ENCODE measurements around the gene CHML.

Gene CHML

DNA sequence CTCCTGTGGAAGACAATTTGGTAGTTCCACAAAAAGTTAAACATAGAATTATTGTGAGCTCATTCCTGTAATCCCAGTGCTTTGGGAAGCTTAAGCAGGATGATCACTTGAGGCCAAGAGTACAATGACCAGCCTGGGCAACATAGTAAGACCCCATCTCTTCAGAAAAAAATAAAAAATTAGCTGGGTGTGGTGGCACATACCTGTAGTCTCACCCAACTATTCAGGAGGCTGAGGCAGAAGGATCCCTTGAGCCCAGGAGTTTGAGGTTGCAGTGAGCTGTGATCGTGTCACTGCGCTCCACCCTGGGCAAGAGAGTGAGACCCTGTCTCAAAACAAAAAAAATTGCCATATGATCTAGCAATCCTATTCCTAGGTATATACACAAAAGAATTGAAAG is 4.1 kb upstream of the CHML start:
- DNase-seq: no peak

DNA sequence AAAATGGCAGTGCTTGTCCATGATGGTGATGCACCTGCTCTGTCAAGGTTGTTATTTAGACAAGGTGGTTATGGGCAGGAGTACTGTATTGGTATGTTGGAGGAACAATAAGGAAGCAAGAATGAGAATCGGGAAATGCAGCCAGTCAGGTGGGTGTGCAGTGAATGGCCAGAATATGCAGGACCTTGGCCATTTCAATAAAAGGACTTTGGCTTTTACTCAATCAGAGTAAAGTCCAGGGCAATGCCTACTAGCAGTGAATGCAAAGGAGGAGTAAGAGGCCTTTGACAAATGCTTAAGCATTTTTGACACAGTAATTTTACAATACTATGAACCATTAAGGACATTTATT is 2.4 kb upstream of the CHML start:
- DNase-seq: no peak

DNA sequence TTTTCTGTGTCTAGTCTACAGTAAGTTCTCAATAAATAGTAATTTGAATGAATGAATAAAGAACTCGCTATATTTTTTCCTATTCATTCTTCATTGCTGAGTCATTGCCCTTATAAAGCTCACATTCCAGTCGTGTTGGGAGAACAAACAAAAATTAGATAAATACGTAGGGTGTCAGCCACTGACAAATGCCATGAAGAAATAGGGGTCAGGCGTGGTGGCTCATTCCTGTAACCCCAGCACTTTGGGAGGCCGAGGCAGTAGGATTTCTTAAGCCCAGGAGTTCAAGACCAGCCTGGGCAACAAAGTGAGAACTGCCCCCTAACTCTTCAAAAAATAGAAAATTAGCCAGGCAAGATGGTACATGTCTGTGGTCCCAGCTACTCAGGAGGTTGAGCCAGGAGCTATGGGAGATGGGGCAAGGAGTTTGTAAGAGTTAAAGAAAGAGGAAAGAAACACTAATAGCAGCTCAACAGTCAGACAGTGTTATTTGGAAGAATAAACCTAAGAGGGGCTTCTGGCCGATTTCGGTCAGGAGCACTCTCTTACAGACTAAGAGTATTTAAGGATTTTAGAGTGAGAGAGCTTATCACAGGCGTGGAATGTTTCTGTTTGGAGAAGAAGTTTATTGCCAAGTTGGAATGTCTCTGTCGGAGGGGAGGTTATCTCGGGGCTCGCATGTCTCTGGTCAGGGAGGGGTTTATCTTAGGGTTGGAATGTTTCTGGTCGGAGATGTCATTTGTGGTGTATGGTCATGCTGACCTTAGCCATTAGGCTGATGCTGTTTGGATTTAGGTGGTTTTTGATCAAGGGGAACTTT is 1.8 kb upstream of the CHML start:
- DNase-seq: no peak

DNA sequence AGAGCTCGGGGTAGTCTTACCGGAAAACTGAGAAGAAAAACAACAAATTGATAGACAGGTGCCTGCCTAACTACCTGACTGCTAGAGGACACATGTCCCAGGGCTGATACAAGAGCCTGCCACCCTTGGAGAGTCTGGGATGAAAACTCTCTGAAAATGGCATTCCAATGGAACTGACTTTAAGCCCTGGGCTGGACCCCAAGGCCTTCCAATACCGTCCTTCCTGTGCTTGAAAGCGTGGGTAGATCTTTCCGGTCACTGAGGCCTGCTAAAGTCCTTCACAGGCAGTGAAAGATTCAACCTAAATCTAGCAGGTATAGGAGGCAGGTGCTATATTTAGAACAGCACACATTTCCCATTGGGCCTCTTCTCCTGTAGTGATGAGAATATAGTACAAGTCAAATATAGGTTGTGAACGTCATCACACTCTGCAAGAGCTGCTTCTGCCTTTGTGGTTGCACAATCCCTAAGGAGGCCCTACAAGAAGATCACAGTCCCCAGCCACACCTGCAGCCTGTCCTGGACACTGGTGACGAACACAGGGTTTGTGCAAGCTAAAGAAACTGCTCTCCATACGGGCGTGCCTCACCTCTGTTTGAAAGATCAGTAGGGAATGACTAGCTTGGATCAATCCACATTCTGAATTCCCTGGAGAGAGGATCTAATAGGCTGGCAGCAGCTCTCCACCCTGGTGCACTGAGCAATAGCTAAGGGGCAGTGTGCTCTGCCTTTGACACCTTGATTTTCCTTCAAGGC is 876 bp upstream of the CHML start:
- no peak for DNase-seq

DNA sequence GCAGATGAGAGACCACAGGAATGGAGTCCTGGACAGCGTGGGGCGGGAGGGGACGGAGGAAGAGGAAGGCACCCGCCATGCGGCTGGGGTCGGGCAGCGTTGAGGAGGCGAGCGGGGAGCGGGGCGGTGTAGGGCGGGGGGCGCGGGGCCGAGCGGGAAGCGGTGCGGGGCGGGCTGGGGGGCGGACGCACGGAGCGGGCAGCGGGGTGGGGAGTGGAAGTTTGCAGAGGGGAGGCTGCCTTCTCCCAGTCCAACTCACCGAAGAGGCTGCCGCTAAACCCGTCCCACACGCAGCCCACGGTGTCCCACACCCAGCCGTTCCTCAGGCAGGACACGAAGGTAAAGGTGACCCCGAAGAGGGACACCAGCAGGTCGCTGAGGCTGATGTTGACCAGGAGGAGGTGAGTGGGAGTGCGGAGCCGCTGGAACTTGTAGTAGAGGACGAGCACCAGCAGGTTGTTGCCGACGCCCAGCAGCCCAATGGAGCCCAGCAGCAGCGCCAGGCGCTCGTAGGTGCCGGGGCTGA is 483 bp downstream of the CHML start:
- no peak for DNase-seq

DNA sequence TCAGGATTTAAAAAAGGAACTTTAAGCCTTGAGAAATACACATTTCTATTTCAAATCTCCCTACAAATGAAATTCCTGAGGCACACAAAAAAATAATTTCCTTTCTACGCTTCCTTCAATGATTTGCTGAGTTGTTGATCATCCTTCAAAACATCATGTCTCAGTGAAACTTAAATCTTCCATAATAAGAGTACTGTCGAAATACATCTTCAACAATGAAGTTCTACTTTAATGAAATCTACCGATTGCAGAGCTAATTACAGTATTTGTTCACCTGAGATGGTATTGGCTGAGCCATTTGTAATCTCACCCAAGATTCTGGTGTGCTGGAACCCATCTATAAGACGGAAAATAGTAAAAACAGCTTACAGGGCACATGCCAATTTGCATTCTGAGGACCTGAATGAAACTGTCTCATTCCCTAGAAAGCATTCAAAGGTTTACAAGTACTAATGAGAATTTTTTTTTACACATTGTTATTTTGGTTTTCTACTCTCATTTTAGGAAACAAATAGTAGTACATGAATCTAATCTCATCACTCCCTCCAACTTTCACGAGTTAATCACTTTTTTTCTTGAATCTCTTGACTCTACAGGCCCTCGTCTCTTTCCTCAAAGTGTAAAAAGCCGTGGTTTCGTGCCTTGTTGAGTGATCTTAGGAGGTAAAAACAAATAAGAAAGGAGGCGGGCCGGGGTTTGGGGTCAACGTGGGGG is 1.1 kb downstream of the CHML start:
- DNase-seq: no peak

DNA sequence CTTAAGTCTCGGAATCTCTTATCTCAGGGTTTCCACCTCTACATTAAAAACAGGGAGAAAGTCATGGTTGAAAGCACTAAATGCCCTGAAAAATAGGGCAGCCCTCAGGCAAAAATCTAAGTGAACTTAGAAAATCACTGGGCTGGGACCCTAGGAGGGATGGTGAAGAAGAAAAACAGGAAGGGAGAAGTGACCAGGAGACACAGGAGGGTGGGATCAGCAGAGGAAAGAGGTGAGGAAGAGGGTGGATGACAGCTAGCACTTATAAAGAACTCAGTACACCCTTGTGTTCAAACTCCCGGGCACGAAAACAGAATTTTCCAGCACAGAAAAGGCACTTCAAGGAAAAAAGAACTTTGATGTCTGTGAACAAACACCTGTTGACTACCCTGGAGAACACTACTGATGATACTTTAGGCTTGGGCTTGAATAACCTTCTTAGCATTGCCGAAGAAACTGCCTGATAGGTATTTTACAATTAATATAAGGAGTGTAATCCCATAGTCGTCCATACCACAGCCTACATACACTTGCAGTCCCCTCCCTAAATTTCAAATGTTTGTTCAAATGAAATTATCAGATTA is 2.0 kb downstream of the CHML start:
- DNase-seq: no peak

DNA sequence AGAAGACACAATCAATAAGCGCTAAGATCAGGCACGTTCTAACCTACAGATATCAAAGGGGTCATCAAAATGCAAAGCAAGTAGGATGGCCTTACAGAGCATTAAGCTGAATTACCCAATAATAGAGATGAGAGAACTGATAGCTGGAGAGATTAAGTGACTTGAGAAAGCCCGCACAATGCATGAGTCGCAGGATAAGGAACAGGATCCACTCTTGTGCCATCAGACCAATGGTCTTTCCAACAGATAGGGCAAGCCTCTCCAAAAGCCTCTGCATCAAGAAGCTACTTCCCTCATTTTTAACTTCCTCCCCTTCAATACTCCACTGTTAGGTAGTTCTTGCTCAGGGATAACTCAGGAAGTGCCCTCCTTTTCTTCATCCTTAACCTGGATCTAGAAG is 2.6 kb downstream of the CHML start:
- no peak for DNase-seq

DNA sequence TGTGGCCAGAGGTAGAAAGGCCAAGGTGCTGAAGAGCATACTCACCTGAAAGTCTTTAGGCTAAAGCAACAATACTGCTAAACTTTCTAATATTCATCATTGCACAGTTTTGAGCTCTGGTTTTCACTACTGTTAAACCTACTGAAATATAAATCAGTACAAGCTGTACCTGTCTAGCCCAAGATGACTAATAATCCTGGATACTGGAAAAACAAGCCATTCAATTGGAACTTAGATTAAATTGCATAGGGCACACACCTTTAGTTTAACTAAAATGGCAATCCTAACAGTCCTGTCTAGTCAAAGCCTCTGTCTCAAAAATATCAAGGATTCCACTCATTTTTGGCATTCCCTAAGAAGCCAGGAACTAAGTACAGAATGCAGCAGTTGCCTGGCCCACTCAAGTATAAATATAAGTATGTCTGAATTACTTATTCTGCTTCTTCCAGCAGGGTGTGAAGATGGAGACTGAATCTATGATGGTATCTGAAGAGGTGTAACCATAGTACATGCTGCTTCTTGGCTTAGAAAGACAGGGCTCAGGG is 3.1 kb downstream of the CHML start:
- no peak for DNase-seq

DNA sequence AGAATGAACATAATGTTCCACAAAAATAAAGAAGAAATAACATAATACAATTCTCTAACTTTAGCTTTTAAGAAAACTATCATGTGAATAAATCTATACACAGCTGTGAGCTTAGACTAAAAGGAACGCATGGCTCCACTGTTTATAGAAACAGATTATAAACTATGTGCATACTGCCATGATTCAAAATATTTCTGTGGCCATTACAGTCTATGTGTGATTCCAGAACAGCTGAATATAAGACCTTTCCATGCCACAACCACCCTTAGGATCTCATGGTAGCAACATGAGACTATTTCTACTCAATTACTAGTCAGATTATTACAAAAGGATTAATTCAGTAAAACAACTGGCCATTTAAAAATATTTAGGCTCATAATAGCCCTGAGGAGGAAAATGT is 3.9 kb downstream of the CHML start:
- no peak for DNase-seq

DNA sequence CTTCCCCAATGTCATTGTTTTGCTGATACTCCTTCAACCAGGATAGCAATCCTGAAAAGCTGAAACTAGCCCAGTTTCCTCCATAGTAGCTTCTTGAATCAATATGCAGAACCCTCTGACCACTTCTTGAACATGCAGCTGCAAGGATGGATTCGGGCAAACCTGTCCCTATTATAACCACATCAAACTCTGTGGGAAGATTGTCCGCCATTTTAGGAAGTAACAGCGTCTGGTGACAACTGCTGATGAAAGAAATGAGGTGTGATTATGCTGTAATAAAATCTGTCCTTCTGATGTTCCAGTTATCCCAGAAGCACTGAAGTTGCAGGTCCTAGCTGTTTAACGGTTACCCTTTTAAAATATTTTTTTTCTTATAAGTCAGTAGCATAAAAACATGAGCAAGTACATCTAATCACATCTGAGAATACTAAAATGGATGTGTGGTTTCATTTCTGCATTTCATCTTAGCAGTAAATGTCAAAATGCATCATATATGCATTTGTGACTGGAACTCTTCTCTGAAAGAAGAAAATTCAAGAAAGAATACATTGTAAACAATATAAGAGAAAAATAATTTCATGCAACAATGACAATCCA is 4.5 kb downstream of the CHML start:
- no peak for DNase-seq

DNA sequence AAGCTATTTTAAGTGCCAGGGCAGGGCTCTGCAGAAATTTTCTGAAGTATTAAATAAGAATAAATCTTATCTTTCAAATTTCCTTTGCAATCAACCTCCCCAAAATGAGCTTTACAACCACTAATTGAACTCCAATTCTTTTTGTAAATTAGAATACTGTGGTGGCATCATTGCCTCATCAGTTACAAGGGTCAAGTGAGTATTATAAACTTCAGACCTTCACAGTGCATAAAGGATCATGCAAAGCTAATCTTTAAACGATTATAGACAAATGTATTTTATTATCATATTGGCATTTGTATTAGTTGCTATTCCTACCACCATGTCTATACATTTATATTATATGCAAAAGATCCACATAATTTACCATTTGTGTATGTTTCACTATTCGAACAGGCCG is 7.2 kb downstream of the CHML start:
- DNase-seq: no peak

DNA sequence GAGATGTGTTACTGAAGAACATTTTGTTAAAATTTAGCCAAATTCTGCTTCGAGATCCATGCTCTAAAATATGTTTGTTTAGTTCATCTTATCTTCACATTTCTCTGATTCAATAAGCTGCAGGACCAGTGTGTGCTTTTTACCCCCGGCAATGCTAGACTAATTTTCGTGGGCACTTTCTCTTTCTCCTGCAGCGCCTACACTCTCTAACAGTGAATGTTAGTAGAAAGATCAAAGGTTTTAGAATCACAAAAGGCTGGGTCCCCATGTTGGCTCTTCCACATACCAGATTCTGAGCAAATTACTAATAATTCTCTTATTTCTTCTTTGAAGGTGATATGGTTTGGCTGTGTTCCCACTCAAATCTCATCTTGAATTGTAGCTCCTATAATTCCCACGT is 8.5 kb downstream of the CHML start:
- DNase-seq: no peak

DNA sequence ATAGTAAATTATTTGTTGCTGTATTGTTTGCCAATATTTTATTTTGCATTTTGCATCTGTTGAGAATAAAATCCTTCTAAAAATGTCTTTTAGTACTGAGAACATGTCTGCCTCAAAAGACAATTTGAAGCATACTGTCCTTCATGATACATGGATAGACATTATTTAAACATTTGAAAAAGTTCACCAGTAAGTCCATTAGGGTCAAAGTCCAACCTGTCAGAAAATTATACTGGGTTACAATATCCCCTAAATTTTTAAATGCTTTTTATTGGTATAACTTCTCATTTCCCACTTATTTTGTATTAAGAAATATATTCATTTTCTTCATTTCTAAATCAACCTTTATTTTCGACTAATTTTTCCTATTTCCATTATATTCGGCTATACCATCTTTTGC is 9.3 kb downstream of the CHML start:
- no peak for DNase-seq

DNA sequence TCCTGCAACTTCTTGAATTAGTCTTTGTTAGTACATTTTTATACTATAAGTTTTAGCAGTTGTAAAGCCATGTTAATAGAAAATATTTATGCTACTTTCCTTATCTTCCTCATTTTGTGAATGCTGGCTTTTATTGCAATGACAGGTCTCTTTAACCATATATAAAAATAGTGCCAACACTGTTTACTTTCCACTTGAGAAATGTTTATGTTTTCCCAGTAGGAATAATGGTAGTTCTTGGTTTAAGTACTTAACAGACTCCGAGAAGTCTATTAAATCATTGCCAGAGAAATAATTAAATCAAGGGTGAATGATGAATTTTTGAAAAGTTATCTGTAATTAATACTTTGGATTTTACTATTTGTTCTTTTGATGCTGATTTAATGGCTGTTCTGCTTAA is 9.7 kb downstream of the CHML start:
- DNase-seq: no peak

DNA sequence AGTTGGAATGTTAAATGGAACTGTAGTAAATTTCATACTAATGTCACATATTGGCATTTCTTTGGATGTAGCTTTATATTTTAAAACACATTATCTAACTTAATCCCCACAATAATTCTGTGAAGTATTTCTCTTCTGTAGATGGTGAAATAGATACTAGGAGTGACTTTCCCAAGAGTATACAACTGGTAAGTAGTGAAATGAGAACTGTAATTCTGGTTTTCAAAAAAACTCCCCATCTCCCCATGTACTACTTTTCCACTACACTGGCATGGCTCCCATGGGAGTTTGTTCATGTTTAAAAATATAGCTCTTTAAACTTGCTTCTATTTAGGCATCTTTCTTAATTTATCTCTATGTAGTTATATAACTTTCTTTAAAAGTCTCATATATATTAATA is 10.2 kb downstream of the CHML start:
- DNase-seq: no peak

DNA sequence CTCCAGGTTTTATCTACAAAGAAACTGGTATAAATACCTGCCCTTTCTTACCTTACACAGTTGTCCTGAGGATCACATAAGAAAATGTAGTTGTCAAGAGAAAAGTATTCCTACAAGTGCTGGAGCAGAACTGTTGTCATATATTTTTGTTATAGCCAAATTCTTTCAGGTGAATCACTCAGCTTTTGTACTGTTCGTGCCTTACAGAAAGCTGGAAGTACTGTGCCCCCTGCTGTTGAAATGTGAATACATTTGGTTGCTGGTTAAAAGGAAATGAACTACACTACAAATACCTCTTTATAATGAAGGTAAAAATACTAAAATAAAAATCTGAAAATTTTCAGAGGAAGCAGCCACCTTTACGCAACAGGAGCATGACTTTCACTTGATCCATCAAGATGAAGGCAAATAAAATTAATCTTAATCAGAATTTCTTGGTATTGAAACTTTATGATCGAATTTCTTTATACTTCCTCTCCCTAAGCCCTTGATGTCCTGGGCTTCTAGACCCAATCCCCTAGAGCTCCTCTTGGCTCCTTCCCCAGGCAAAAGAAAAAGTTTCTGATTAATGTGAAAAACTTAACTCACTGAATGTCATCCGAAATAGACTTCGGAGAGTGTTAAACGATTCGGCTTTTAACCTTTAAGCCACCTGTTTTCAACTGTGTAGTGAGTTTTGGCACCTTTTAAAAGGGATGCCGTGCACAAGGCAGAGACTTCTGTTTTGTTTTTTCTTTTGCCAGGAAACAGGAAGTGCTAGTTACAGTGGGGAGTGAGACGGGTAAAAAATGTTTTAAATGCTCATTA is 12.5 kb downstream of the CHML start:
- DNase-seq: peak; percentile 15

DNA sequence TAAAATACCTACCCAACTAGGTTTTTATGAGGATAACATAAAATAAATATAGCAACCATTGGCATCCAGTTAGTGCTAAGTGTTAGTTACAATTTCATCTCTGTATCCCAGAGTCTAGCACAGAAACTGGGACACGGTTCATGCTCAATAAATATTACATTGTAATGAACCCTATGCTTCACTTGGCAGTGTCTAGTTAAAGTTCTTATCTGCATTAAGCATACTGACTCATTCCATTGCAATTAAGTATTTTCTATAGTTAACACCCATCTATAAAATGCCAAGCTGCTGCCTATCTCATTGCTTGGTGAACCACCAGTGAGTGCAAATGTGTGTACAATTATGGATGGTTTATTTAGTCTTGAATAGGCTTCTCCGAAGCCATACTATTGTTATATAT is 15.2 kb downstream of the CHML start:
- DNase-seq: no peak

DNA sequence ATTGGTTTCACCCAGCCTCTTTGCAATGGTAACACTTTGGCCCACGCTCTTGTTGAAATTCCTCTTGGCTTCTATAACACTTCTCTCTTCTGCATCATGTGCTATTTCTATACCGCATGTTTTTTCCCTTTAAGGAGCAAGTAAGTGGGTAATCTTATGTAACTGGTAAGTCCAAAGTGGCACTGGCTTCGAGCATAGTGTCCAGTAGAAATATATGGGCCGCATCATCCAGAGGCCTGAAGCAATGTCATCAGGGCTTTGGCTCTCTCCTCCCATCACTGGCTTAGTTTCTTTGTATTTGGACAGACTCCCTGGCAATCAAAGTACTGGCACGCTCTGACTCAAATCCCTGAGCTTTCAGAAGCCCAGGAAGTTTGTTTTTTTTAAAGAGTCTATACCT is 17.5 kb downstream of the CHML start:
- no peak for DNase-seq

DNA sequence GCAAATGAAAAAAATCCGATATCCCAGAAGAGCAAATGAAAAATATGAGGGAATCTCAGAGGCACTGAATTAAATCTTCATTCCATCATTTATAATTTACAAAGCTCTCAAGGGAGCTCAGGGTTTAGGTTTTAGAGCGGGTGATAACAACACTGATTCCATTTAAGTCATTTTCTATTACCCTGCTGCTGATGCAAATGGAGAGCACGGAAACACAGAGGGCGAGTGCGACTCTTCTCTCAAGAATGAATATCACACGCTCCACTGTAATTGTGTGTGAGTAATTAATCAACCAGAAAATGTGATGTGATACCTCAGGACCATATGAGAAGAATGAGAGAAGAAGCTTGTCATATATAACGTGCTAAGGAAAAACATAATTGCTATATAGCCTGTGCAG is 22.7 kb downstream of the CHML start:
- no peak for DNase-seq

DNA sequence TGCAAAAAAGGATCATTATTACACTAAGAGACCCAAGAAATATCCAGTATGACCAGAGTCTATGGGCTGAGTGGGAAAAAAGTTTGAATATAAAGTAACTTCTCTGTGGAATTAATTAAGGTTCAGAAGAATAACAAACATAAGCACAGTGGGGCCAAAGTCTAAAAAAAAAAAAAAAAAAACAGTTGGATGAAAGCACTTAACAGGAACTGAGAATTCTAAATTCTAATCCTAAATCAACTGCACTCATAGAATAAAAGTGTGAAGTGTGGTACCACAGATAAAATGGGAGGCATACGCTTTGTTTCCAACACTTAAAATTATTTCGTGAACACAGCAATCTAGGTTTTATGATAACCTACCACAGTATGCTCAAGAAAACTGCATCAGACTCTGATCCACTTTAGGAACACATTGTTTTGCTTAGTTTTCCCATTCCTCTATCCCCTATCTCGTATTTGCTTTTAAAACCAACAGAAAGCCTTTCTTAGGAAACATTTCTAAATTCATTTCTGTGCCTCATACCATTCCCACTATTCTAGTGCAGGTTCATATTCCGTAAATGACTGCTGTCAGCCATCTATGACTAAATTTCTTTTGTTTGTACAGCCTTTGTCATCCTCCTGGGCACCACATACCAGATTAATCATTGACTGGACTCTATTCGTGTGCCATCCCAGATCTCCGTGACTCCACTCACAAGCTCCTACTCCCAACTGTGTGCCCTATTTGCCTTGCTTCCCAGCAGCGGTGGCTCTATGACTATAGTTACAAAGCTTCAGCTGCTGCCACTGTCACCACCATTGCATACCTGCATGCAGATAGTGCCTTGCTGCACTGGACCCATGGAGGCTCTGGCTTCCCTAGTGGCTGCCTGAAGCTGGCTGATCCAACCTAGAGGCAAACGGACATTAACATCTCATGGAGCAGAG is 24.9 kb downstream of the CHML start:
- DNase-seq: no peak

All from NCI-H1048 (cell line).